Tibial nerve (tissue), 4 donors: ENCODE measurements around the gene MET. TPM values are rescaled to one million over a fixed set of nuclear protein-coding genes. Genes with fewer than 3 reads are reported as not detected.

ENCODE experiments used
- DNase-seq, 2 donors: peaks; one replicate each; pipeline ENCODE4 v3.0.0-alpha.2; 2019; ENCODE audit warnings: low spot score in 2 of 2
- H3K27ac ChIP-seq, 4 donors: fragments of 200-600 bp; sonication (generic) in 3 of 4; one replicate each; pipeline ENCODE4 v1.5.1; 2017 to 2019; ENCODE audit warnings: mild to moderate bottlenecking in 1 of 4
- H3K27me3 ChIP-seq, 2 donors: fragments of 200-600 bp; sonication (generic) in 1 of 2; one replicate each; pipeline versions ENCODE4 v1.5.1 to v1.6.0; 2017 to 2019
- H3K36me3 ChIP-seq, 3 donors: fragments of 200-600 bp; sonication (generic); one replicate each; pipeline ENCODE4 v1.5.1; 2018 to 2019
- H3K4me1 ChIP-seq, 4 donors: fragments of 200-600 bp; sonication (generic) in 3 of 4; one replicate each; pipeline ENCODE4 v1.5.1; 2017 to 2019
- H3K4me3 ChIP-seq, 4 donors: fragments of 200-600 bp; sonication (generic) in 3 of 4; one replicate each; pipeline ENCODE4 v1.5.1; 2017 to 2019; ENCODE audit warnings: mild to moderate bottlenecking in 1 of 4, moderate library complexity in 1 of 4
- H3K9me3 ChIP-seq, 4 donors: fragments of 200-600 bp; sonication (generic) in 3 of 4; one replicate each; pipeline ENCODE4 v1.5.1; 2017 to 2019
- EP300 ChIP-seq, 2 donors: sonication (generic); formaldehyde crosslinking; IDR thresholded peaks; one replicate each; pipeline ENCODE4 v1.6.1; 2017; ENCODE audit warnings: antibody characterized with exemption in 2 of 2, mild to moderate bottlenecking in 1 of 2
- POLR2A ChIP-seq, 2 donors: fragments of 450-650 bp; IDR thresholded peaks; one replicate each; pipeline ENCODE4 v1.6.1; 2017; ENCODE audit warnings: antibody characterized with exemption in 2 of 2, mild to moderate bottlenecking in 2 of 2, moderate library complexity in 2 of 2
- WGBS, 2 donors: methylation state at CpG; one replicate each; pipeline ENCODE4 v1.1.5; 2018; 5-methylcytosine and 5-hydroxymethylcytosine counted together
- total RNA-seq, 4 donors: library from RNA; depleted of rRNA; stranded (reverse); fragments of >200 nt; gene quantifications; one replicate each; pipeline ENCODE4 v1.1.0, GENCODE V29; 2016
- TF ChIP-seq, protein P1 (sequence below), 5 experiments: fragments of 200-600 bp in 3 of 5; fragments of 450-650 bp in 2 of 5; sonication (generic) in 3 of 5; IDR thresholded peaks; one replicate each; pipeline ENCODE4 v1.5.1; 2016 to 2019; ENCODE audit warnings: antibody characterized with exemption in 5 of 5, mild to moderate bottlenecking in 3 of 5, moderate library complexity in 2 of 5

Gene MET
- total RNA-seq, 4 donors from 2014 or later, result 22.6 to 49.8 (median 37.1) TPM

DNA sequence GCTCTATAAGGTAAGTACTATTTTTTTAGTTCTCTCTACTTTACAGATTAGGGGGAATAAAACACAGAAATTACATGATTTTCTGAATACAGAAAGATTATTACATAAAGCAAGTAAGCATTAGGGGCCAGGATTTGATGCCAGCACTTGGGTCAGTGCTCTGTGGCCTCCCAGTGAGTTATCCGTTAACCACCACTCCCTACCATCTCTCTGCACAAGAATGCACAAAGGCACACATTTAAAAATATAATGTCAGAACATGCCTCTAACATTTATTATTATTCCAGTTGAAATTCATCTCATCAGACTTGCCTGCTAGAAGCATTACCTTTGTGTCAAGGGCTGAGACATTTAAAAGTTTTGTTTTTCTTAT lies 59.0 kb downstream of the MET start:
- Histone ChIP-seq H3K36me3 (no peaks in the 10 kb centered on the region), H3K4me3 (no peak overlapping the region), H3K27me3 (no peaks in the 10 kb centered on the region), H3K27ac (peak overlapping the region in 1 of 4 donors; percentile 30), H3K4me1 (peaks cover 0 to 54% (median 19%) of the 10 kb centered on the region in 4 donors), H3K9me3 (no peaks in the 10 kb centered on the region)
- WGBS, 2 donors, result 43 to 45% methylated on average over 1 of the region's 1 CpG
- no peak for DNase-seq
- TF ChIP-seq POLR2A (IDR thresholded peaks at IDR 0.05), result no peak
- TF ChIP-seq EP300 (IDR thresholded peaks at IDR 0.05), result no peak
- TF ChIP-seq, protein P1, sequence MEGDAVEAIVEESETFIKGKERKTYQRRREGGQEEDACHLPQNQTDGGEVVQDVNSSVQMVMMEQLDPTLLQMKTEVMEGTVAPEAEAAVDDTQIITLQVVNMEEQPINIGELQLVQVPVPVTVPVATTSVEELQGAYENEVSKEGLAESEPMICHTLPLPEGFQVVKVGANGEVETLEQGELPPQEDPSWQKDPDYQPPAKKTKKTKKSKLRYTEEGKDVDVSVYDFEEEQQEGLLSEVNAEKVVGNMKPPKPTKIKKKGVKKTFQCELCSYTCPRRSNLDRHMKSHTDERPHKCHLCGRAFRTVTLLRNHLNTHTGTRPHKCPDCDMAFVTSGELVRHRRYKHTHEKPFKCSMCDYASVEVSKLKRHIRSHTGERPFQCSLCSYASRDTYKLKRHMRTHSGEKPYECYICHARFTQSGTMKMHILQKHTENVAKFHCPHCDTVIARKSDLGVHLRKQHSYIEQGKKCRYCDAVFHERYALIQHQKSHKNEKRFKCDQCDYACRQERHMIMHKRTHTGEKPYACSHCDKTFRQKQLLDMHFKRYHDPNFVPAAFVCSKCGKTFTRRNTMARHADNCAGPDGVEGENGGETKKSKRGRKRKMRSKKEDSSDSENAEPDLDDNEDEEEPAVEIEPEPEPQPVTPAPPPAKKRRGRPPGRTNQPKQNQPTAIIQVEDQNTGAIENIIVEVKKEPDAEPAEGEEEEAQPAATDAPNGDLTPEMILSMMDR (IDR thresholded peaks at IDR 0.05), result no peak

DNA sequence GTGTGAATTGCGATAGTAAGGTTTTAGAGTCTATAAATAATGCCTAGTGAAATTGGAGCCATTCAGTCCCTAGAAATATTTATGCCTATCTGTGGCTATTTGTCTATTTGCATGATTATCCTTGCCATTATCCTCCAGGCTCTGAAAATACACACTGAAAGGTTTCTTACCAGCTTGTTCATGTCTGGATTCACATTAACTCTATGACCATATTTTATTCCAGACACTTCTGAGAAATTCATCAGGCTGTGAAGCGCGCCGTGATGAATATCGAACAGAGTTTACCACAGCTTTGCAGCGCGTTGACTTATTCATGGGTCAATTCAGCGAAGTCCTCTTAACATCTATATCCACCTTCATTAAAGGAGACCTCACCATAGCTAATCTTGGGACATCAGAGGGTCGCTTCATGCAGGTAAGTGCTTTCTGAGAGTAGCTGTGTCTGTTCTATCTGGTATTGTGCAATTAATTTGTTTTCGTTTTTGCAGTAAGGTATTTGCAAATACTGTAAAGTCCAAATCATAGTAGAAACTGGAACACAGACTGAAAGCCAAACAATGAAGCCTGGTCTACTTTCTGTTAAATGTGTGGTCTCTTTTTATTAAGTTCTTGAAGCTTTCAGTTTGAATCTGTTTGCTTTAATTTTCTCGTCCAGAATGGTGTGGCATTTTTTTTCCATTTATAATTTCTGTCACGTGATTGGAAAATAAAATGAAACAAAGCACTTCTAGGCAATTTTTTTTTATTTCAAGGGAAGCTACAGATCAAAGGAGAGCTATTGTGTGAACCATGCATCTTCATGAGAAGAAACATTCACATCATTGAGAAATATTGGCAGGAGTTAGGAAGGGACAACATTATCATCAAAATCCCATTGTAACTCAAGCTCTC lies 59.7 kb downstream of the MET start:
- no peak for TF ChIP-seq POLR2A (IDR thresholded peaks at IDR 0.05)
- no peak for TF ChIP-seq EP300 (IDR thresholded peaks at IDR 0.05)
- TF ChIP-seq, protein P1 (IDR thresholded peaks at IDR 0.05), result no peak
- Histone ChIP-seq H3K36me3 (no peaks in the 10 kb centered on the region), H3K27ac (peak overlapping the region in 1 of 4 donors; percentile 60), H3K27me3 (no peaks in the 10 kb centered on the region), H3K4me3 (no peak overlapping the region), H3K9me3 (no peaks in the 10 kb centered on the region), H3K4me1 (peaks cover 0 to 49% (median 17%) of the 10 kb centered on the region in 4 donors)
- no peak for DNase-seq
- 77 to 78% methylated on average over 12 of the region's 12 CpGs for WGBS, 2 donors

DNA sequence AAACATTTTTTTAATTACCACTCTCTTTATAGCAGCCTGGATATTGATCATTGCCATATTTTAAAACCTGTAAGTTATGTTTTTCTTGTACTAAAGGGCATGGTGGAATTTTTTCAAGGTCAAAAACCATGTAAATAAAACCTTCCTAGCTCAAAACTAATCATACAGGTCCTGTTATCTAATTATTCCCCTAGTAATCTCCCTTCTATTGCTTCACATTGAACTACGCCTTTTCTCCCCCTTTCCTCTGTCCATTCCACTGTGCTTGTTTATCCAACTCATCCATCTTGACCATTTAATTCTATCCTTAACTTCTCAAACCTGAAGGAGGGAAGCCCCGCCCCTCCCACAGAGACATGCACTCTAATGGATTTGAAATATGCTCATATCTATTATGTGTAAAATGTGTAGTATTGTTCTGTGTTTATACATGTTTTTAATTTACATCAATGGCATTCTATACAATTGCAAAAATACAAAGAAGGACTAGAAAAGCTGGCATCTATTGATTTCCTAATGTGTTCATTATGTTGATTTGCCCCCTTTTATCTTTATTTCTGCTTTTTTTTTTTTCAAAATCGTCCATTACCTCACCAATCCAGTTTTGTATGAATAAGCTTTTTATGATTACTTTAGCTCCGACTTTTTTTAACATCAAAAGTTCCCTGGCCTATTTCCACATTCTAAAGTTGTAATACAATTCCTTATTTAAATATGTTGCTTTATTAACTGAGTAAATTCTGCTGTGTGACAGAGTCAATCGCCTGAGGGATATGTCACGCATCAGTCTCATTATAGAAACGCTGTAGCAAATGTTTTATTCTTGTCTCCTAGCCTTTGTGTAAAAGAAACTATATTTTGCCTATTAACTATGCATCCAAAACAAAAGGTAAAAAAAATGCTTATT lies 61.0 kb downstream of the MET start:
- H3K4me3 ChIP-seq, result no peak overlapping the region
- H3K4me1 ChIP-seq, result peaks cover 0 to 47% (median 11%) of the 10 kb centered on the region in 4 donors
- H3K9me3 ChIP-seq, result no peaks in the 10 kb centered on the region
- TF ChIP-seq EP300 (IDR thresholded peaks at IDR 0.05) (no peak), POLR2A (IDR thresholded peaks at IDR 0.05) (no peak)
- TF ChIP-seq, protein P1 (IDR thresholded peaks at IDR 0.05), result no peak
- DNase-seq, result no peak
- WGBS, 2 donors, result 66 to 73% methylated on average over 7 of the region's 7 CpGs
- H3K36me3 ChIP-seq, result no peaks in the 10 kb centered on the region
- peak overlapping the region in 2 of 4 donors; percentile 2 to 37 for H3K27ac ChIP-seq
- H3K27me3 ChIP-seq, result no peaks in the 10 kb centered on the region

DNA sequence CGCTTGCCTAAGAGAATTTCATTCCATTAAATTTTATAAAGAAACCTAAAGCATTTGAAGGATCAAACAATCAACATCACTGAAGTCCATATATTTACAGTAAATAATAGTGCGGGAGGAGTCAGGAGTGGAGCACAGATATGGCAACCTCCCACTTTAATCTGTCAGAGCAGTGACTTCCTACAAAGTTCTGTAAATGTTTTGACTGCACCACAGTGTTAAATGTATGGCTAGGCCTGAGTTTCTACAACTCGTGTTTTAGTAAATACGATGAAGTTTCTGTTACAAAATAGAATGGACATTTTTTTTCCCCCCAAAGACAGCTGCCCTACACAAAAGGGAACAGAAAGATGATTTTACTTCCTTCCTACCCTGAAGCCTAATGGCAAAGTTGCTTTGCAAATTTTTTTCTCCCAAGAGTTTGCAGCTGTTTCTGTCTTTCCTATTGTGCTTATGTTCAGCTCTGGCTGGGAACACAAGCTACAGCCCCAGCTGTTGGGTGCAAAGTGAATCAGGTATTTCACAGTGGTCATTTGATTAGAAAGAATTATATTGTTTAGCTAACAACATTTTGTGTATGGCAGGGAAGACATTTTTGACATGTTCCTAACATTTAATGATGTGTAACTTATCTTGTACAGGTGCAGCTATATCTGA lies 62.1 kb downstream of the MET start:
- 35 to 38% methylated on average over 4 of the region's 4 CpGs for WGBS, 2 donors
- H3K27me3 ChIP-seq, result no peaks in the 10 kb centered on the region
- TF ChIP-seq, protein P1 (IDR thresholded peaks at IDR 0.05), result no peak
- TF ChIP-seq EP300 (IDR thresholded peaks at IDR 0.05) (no peak), POLR2A (IDR thresholded peaks at IDR 0.05) (no peak)
- peaks cover 0 to 46% (median 11%) of the 10 kb centered on the region in 4 donors for H3K4me1 ChIP-seq
- H3K4me3 ChIP-seq, result no peak overlapping the region
- DNase-seq, result no peak
- no peaks in the 10 kb centered on the region for H3K36me3 ChIP-seq
- H3K9me3 ChIP-seq, result no peaks in the 10 kb centered on the region
- H3K27ac ChIP-seq, result peak overlapping the region in 2 of 4 donors; percentile 2 to 71
